Measurements from ENCODE around the gene ANTKMT. TPM values are rescaled to one million over a fixed set of nuclear protein-coding genes. Genes with fewer than 3 reads are reported as not detected.

The ANTKMT gene
- total RNA-seq, 1 donor from 2014 or later, result 22.6 TPM

DNA sequence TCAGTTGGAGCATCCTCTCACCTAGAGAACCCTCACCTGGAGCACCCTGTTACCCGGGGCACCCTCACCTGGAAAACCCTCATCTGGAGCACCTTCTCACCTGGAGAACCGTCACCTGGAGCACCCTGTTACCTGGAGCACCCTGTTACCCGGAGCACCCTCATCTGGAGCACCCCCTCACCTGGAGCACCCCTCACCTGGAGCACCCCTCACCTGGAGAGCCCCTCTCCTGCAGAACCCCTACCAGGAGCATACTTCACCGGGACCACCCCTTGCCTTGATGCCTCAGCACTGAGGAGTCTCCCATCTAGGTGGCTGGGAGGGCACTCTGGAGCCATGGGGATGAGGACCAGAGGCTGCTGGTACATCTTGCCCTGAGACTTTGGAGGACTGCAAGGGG, 12.0 kb upstream of the ANTKMT start:
- TF ChIP-seq, protein P1, sequence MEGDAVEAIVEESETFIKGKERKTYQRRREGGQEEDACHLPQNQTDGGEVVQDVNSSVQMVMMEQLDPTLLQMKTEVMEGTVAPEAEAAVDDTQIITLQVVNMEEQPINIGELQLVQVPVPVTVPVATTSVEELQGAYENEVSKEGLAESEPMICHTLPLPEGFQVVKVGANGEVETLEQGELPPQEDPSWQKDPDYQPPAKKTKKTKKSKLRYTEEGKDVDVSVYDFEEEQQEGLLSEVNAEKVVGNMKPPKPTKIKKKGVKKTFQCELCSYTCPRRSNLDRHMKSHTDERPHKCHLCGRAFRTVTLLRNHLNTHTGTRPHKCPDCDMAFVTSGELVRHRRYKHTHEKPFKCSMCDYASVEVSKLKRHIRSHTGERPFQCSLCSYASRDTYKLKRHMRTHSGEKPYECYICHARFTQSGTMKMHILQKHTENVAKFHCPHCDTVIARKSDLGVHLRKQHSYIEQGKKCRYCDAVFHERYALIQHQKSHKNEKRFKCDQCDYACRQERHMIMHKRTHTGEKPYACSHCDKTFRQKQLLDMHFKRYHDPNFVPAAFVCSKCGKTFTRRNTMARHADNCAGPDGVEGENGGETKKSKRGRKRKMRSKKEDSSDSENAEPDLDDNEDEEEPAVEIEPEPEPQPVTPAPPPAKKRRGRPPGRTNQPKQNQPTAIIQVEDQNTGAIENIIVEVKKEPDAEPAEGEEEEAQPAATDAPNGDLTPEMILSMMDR (IDR thresholded peaks at IDR 0.05; ENCODE audit: insufficient read depth, low read depth, low read length), result no peak
- TF ChIP-seq EZH2 (IDR thresholded peaks at IDR 0.05; ENCODE audit: insufficient read depth, low read length), result no peak
- Histone ChIP-seq H3K9ac (ENCODE audit: low read length) (no peak overlapping the region), H2AFZ (ENCODE audit: low read depth, low read length) (no peak overlapping the region), H3K4me2 (ENCODE audit: low read length) (no peak overlapping the region), H3K9me3 (ENCODE audit: insufficient read depth, low read depth, low read length) (no peaks in the 10 kb centered on the region), H3K79me2 (ENCODE audit: insufficient read depth, low read length) (no peaks in the 10 kb centered on the region), H4K20me1 (ENCODE audit: insufficient read depth, low read length) (peaks cover 15% of the 10 kb centered on the region), H3K27me3 (ENCODE audit: insufficient read depth, low read length) (peaks cover 15% of the 10 kb centered on the region), H3K4me1 (ENCODE audit: insufficient read depth, low read length) (peaks cover 18% of the 10 kb centered on the region), H3K27ac (ENCODE audit: low read depth, low read length) (no peak overlapping the region), H3K36me3 (ENCODE audit: insufficient read depth, low read length) (no peaks in the 10 kb centered on the region), H3K4me3 (ENCODE audit: insufficient read depth, low read depth, low read length) (no peak overlapping the region)
- peaks cover 24% of the 10 kb centered on the region for H3K27me3 Mint-ChIP-seq (ENCODE audit: low read depth, unreplicated experiment)
- no peaks in the 10 kb centered on the region for H3K36me3 Mint-ChIP-seq (ENCODE audit: low read depth, unreplicated experiment)
- H3K4me3 Mint-ChIP-seq (ENCODE audit: unreplicated experiment), result no peak overlapping the region
- DNase-seq (ENCODE audit: low read depth) (no peak), FAIRE-seq (no peak)
- H3K4me1 Mint-ChIP-seq (ENCODE audit: low read depth, unreplicated experiment), result peaks cover 8% of the 10 kb centered on the region
- peaks cover 3% of the 10 kb centered on the region for H3K9me3 Mint-ChIP-seq (ENCODE audit: unreplicated experiment)
- no peak overlapping the region for H3K27ac Mint-ChIP-seq (ENCODE audit: unreplicated experiment)

DNA sequence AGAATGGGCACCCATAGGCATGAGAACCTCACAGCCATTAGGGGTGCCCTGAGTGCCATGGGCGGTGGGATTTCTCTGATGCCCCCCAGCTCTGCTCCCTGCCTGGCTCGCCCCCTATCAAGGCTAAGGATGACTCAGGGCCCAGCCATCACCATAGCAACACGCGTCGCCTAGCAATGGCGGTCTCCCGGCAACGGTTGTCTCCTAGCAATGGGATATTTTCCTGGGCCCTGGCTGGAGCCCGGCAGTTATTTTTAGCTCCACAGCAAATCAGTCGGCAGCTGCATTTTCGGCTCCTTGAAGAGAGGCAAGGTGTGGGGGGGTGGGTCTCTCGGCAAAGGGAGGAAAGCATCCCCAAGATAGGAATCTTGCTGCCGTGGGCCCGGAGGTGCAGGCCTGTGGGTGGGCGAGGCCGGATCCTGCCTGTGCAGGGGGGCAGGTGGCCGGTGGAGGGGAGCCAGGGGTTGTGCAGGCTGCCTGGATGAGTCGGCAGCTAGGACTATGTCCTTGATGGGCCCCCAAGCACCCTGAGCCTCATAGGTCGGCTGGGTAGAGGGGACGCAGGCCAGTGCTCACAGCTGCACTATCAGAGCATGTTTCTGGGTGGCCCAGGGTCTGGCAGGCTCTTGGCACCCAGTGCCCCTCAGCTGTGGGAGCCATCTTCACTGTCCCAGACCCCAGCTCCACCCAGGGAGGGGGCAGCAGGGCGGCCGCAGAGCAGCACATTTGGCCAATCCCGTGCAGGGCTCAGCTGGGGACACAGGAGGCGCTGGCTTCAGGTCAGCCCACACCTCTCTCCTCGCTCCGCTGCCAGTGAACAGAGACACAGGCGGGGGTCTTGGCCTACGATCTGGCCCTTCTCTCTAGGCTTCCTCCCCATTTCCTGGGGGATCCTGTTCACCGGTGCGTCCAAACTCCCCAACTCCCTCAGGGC, 11.1 kb upstream of the ANTKMT start:
- peaks cover 8% of the 10 kb centered on the region for H3K4me1 Mint-ChIP-seq (ENCODE audit: low read depth, unreplicated experiment)
- H3K9me3 Mint-ChIP-seq (ENCODE audit: unreplicated experiment), result peaks cover 3% of the 10 kb centered on the region
- TF ChIP-seq EZH2 (IDR thresholded peaks at IDR 0.05; ENCODE audit: insufficient read depth, low read length), result no peak
- TF ChIP-seq, protein P1 (IDR thresholded peaks at IDR 0.05; ENCODE audit: insufficient read depth, low read depth, low read length), result no peak
- Histone ChIP-seq H3K27me3 (ENCODE audit: insufficient read depth, low read length) (peaks cover 15% of the 10 kb centered on the region), H2AFZ (ENCODE audit: low read depth, low read length) (no peak overlapping the region), H3K4me1 (ENCODE audit: insufficient read depth, low read length) (peaks cover 24% of the 10 kb centered on the region), H3K4me3 (ENCODE audit: insufficient read depth, low read depth, low read length) (no peak overlapping the region), H3K9ac (ENCODE audit: low read length) (peak overlapping the region; percentile 47), H4K20me1 (ENCODE audit: insufficient read depth, low read length) (peaks cover 6% of the 10 kb centered on the region), H3K4me2 (ENCODE audit: low read length) (peak overlapping the region; percentile 81), H3K27ac (ENCODE audit: low read depth, low read length) (no peak overlapping the region), H3K36me3 (ENCODE audit: insufficient read depth, low read length) (no peaks in the 10 kb centered on the region), H3K79me2 (ENCODE audit: insufficient read depth, low read length) (no peaks in the 10 kb centered on the region), H3K9me3 (ENCODE audit: insufficient read depth, low read depth, low read length) (no peaks in the 10 kb centered on the region)
- H3K27me3 Mint-ChIP-seq (ENCODE audit: low read depth, unreplicated experiment), result peaks cover 23% of the 10 kb centered on the region
- no peaks in the 10 kb centered on the region for H3K36me3 Mint-ChIP-seq (ENCODE audit: low read depth, unreplicated experiment)
- peak overlapping the region; percentile 53 for H3K27ac Mint-ChIP-seq (ENCODE audit: unreplicated experiment)
- DNase-seq (ENCODE audit: low read depth), result peak; percentile 84
- H3K4me3 Mint-ChIP-seq (ENCODE audit: unreplicated experiment), result no peak overlapping the region
- no peak for FAIRE-seq

Measured in astrocyte (in vitro differentiated cells and primary cell).